Endometrial microvascular endothelial cells (primary cell): Measurements from ENCODE around the gene SSTR5. TPM values are rescaled to one million over a fixed set of nuclear protein-coding genes. Genes with fewer than 3 reads are reported as not detected.

Source experiments
- in situ Hi-C: cut with HindIII; loops from 2 replicates; pipeline ENCODE4 v1.10.0; 2017; ENCODE audit warnings: low sequenced_read_pairs, low pct_unique_long_range_greater_than_20kb; ENCODE audit errors: inconsistent ontology term
- total RNA-seq: library from RNA; depleted of rRNA; stranded (reverse); fragments of >200 nt; gene quantifications from one replicate; pipeline ENCODE4 v1.2.3, GENCODE V29; 2015; ENCODE audit errors: inconsistent ontology term

SSTR5 gene
- total RNA-seq, 1 donor from 2014 or later: not detected

DNA sequence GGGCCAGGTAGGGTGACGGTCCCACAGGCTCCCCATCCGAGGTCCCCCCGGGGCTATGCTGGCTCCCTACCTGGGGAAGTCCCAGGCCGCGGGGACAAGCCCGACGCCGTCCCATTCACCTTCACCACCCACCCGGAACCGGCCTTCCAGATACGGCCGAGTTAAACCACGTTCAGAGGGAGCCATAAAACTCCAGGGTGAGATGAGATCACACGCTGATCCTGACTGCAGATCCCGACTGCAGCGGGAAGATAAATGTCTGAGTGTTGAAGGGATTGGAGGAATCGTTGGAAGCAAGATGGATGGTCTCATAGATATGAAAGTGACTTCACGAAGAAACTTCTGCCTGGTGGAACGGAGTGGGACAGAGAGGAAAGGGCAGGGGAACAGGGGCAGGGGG is 37.1 kb downstream of the SSTR5 start:
- in situ Hi-C loops: no loop called here

DNA sequence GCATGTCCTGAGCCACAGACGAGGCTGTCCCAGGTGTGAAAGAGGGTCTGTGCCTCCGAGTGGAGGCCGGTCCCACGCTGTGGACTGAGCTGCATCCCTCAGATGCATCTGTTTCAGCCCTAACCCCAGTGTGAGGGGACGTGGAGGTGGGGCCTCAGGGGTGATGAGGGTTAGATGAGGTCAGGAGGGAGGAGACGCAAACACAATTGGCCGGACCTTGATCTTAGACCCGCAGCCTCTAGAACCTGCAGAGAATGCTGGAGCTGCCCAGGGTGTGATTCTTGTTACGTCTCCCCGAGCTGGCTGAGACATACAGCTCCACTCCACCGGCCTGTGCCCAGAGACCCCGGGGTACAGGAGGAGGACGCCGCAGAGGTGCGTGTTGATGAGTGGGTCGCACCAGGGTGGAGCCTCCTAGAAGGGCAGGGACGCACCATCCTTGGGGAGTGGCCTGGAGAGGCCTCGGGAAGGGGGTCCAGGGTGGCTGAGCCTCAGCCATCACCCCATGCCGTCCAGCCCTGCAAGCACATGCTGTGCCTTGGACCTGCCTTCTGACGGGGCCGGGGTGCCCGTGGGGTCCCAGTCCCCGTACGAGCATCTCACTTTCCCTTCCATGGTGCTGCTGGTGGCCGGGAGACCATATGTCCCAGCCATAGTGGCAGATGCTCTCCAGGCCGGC is 40.1 kb downstream of the SSTR5 start:
- in situ Hi-C loops: no loop called here

DNA sequence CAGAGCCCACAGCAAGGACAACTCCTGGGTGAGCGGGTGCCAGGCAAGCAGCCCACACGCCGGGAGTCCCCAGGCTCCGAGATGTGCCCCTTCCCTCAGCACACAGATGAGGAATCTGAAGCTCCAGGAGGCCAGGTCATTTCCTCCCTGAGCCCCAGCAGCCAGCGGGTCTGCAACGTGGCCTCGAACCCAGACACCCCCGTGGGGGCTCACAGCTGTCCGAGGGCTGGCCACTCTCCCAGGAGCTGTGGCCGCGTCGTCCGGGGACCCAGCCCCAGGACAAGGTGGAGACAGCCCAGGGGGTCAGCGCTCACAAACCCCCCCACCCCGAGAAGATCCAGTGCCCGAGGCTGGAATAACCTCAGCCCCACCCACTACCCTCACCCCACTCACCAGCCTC is 40.9 kb downstream of the SSTR5 start:
- in situ Hi-C loops: no loop called here

DNA sequence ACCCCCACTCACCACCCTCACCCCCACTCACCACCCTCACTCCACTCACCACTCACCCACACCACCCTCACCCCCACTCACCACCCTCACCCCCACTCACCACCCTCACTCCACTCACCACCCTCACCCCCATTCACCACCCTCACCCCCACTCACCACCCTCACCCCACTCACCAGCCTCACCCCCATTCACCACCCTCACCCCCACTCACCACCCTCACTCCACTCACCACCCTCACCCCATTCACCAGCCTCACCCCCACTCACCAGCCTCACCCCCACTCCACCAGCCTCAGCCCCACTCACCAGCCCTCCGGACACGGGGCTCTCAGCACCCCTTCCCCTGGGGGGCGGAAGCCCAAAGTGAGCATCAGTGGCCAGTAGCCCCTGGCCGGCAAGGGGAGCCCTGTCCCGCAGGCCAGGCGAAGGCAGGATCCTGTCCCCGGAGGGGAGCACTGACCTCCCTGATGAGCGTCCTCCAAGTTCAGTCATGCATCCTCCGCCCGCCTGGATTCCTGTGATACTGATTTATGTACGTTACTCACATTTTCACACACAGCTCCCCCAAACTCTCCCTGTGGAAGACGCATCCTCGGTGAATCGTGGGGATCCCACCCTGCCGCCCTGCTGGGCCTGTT is 41.5 kb downstream of the SSTR5 start:
- in situ Hi-C loops: no loop called here

DNA sequence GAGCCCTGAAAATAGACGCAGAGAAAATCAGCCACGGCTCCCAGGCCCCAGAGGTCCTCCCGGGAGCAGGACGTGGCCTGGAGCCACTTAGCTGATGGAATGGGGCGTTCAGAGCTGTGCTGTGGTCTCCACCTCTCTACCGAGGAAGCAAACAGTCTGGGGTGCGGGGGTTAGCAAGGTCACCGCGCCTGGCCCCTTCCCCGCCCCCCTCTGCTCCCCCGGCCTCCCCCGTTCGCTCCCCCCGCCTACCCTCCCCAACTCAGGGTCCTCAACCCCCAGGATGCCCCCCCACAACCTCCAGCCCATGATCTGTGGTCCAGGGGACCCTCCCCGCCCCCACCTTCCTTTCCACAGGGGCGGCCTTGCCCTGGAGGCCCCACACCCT is 44.1 kb downstream of the SSTR5 start:
- in situ Hi-C loops: no loop called here

DNA sequence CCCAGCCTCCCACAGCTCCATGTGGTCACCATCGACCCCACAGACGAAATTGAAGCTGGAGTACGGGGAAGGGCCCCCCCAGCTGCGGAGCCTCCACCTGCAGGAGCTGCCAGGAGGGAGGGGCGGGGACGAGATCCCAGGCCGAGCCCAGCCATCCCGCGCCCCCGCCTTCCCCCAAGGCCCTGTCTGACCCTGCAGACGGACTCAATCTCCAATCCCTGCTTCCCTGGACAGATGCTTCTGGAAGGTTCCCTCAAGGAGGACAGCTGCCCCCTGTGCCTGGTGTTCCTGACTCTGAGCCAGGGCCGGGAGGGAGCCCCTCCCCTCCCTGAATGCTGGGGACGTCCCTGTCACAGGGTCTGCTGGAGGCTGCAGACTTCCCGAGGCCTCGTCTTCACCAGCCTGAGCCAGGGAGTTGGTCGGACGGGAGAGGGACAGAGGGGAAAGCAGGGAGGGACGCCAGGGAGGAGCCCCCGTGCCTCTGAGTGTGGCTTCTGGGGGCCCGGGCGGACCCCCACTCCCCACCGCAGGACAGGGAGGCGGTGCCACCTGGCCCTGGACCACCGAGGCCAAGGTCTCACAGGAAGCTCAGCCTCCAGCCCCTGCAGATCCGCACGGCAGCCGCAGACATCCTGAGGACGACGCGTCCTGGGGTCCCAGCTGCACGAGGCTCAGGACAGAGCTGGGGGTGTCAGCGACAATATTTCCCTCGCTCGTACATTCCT is 44.8 kb downstream of the SSTR5 start:
- in situ Hi-C loops: no loop called here

DNA sequence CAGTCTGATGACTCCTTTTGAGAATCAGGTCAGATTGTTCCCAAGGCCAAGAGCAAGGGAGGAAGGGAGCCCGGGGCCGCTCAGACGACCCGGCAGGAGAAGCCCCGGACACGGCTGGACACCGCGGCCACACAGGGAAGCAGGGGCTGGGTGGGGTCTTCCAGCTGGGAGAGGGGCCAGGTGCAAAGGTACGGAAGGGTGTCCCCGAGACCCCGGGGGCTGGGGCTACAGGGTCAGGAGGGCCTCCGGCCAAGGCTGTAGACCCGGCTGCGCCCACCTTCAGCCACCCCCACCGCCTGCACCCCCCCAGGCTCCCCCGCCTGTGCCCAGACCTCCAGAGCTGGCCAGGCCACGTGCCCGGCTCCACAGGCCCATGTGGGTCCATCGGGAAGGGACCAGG is 45.4 kb downstream of the SSTR5 start:
- in situ Hi-C loops: no loop called here

DNA sequence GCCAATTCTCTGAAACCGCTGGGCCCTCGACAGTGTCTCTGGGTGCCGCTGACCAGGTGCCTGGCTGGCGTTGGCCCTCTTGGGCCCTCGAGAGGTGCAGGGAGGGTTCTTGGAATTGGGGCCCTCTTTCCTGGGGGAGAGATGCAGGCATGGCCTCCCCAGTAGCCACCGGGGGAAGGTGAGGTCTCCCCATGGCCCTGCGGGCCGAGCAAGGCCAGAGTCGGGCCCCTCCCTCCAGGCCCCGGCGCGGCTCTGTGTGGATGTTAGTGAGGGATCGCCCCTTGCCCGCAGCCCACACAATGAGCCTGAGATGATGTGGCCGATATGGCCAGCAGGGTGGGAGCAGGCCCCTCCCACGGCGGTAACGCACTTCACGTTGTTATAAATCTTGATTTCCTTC is 46.6 kb downstream of the SSTR5 start:
- in situ Hi-C loops: no loop called here

DNA sequence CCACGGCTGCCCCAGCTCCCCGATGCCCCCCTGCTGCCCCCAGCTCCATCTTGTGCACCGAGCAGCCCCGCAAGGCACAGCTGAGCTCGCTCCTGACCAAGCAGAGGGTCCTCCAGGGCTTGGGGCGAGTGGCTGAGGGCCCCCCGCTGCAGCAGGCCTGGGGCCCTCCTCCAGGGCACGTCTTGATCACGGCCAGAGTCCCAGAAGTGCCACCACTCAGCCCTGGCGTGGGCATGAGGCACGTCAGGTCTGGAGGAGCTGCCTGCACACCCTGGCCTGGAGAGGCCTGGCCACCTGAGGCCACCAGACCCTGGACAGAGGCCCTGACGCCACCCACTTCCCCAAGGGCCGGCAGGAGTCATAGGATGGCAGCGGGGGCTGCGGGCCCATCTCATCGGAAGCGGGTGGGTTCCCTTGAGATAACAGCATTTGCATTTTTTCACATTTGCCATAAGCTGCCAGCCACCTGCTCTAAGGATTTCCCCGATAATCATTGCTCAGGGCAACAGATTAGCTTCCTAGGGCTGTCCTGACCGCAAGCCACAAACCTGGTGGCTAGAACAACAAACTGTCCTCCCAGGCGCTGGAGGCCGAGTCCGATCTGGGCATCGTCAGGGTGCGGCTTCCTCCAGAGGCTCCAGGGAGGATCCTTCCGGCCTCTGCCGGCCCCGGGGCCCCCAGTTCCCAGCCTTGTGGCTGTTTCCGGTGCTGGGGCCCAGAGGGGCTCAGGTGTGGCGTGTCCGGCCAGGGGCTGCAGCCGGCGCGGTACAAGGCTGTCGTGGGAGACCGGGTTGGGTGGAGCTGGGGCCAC is 47.4 kb downstream of the SSTR5 start:
- in situ Hi-C loops: no loop called here

DNA sequence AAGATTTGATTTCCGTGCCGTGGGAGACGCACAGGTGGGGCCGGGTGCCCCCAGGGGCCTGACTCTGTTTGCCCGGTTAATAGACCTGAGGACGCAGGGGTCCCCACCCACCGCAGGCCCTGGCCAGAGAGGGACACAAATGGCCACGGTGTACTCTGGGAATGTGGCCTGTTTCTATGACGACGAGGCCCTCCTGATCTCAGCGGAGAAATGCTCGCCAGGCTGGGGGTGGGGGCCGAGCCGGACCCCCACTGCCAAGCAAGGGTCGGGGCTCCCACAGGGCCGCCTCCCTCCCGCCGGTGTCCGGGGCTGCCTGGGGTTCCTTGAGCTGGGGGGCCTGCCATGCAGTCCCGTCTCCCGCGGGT is 48.0 kb downstream of the SSTR5 start:
- in situ Hi-C loops: no loop called here

DNA sequence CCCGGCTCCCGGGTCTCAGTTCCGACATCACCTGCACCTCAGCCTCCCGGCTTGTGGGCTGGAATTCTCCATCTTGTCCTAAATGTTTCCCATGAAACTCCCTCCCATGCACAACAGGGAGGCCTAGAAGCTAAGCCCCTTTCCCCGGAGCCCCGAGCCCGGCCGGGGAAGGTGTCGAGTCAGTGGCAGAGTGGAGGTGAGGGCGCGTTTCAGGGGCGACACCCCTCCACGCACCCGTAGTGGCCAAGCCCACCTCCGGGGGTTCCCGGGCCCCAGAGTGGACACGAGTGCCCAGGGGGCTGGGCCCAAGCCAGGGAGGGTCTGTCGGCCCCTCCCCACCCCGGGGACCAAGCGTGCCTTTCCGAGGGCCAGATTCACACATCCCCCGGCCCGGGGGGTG is 48.5 kb downstream of the SSTR5 start:
- in situ Hi-C loops: no loop called here

DNA sequence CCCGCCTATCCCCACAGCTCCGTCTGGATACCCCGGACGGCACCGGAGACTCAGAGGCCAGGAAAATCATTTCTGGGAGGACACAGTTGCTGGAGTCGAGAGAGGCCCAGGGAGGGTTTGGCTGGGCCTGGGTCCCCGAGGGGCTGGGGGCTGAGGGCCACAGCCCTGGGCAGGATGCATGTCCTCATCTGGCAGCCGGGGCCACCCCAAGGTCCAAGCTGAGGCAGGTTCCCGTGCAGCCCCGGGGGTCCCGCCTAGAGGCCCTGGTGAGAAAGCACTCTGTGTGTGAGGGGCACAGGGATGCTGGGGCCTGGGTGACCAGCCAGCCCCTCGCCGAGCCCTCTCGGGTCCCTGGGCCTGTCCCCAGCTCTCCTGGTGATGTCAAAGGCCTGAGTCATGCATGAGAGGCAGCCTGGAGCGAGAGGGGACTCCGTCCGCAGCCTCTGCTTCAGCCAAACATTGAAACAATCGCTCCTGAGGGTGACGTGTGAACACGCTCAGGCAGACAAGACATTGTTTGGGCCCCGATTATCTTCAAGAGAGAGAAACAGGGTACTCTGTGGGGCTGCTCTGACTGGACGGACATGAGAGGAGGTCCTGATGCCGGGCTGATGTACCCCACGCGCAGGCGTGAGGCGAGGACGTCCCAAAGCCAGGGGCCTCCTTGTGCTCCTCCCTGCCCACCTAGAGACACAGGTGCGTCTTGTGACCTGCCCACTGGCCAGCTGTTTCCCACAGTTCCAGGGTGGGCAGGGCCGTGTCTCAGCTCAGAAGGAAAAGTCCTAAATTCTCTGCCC is 49.3 kb downstream of the SSTR5 start:
- in situ Hi-C loops: no loop called here

DNA sequence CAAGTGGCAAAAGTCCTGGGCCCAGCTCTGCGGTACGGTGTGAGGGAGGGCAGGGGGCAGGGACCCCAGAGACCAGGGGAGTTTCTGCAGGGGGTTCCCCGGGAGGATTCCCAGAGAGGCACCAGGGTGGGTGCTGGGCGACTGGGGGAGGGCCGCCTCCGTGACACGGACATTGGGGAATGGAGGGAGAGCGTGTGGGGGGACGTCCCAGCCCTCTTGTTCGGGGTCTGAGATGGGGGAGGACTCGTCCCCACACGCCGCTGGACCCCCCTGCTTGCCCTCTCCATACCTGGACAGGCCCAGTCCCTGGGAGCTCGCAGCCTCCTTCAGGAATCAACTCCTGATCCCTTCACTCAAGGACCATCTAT is 49.8 kb downstream of the SSTR5 start:
- in situ Hi-C loops: no loop called here

DNA sequence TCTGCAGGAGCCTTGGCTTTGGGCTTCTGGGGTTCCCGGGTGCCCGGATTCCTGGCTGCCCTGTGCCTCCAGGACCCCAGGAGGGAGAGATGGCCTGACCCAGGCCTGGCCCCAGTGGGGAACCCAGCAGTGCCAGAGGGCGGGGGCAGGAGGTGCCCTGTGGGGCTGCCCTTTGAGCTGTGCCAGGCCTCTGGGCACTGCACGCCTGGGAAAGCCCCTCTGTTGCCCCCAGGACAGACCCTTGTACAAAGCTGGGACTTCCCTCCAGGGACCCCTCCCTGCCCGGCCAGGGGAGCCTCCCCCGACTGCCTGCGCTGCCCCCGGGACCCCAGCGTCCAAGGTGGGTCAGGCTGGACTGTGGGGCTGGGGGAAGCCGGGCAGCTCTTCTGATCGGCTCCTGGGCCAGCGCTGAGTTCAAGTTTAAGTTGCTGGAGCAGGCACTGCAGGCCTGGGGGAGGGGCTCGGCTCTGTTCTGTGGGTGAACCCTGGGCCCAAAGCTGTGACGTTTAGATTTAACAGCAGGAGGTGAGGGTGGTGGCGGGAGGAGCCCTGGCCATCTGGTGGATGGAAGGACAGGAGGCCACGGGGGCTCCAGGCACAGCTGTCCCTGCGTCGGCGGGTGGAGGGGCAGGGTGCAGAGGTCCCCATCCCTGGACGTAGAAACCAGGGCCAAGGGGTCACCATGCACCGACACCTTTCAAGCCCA is 51.1 kb downstream of the SSTR5 start:
- in situ Hi-C loops: no loop called here

DNA sequence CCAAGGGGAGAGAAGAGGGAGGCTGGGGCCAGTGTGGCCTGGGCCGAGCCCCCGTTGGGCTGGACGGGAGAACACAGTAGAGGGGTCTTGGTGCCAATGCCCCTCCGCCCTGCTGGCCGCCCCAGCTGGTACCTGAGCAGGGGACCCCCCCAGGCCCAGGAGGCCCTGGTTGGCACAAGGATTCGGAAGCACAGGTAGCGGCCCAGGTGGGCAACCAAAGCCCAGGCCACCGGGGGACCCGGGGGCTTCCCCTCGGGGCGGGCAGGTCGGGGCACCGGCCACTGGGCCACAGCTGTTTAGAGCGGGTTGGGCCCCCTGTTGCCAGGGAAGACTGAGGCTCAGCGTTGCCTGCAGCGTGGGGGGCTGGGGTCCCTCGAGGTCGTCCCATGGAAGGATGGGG is 51.7 kb downstream of the SSTR5 start:
- in situ Hi-C loops: no loop called here

DNA sequence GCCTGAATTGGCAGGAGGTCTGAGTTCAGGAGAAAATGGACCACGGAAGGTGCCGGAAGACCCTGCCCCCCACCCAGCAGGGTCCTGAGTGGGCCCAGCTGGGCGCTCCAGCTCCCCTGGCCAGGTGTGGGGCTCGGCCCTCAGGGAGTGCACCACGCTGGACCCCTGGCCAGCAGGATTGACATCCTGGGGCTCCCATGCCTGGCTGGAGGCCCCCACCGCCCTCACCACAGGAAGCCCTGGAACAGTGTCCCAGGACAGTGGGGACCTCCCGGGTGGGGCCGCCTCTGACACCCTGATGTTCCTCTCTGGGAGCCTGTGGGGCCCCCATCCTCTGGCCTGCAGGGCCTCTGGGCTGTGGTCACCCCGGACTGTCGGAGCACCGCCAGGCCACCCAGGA is 52.2 kb downstream of the SSTR5 start:
- in situ Hi-C loops: no loop called here

DNA sequence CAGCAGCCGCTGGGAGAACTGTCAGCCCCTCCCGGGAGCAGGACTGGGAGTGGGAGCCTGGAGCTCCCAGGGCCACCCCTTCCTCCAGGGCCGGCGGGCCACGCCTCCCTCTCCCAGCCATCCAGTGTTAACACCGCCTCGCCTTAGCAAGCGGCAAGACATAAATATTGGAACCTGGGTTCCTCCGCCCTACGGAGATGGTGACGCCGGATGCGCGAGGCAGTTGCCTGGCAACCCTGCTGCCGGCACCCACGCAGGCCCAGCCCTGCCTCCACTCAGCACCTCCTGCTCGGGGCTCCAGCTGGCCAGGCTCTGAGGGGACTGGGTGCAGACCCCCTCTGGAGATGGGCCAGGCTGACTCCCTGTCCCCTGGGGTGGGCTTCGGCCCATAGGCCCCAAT is 52.9 kb downstream of the SSTR5 start:
- in situ Hi-C loops: no loop called here

DNA sequence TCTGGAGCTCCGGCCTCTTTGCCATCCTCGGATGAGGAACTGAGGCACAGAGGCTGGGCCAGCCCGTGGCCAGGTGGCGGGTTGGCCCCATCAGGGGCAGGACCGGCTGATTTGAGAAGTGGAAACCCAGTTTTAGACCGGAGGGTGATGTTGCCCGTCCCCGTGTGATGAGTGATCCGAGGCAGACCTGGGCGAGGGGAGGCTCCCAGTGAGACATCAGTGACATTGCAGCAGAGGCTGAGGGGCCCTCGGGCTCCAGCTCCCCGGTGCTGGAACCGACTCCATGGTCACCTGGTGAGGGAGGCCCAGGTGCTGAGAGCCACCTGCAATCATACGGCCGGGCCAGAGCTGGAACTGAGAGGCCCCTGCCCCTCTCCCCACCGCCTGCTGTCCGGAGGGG is 53.5 kb downstream of the SSTR5 start:
- in situ Hi-C loops: no loop called here
